IMR-90 (cell line): ENCODE measurements around the gene TWSG1. TPM values are rescaled to one million over a fixed set of nuclear protein-coding genes. Genes with fewer than 3 reads are reported as not detected.

ENCODE experiments used
- ATAC-seq: fragments of 200-7000 bp; cut with Tn5 transposase; 2 replicates; pipeline ENCODE4 v1.9.1; 2020; ENCODE audit warnings: low read depth, mild to moderate bottlenecking, moderate library complexity
- BruUV-seq: library from RNA; stranded (reverse); fragments of 400-500 nt; replicated peaks from 2 replicates; lab custom pipeline; 2021; lab: Mats Ljungman, UMichigan
- CTCF ChIA-PET: fragments of 300-600 bp; formaldehyde crosslinking; extraction: SDS; loops from one replicate; lab custom pipeline; 2021; ENCODE audit warnings: antibody characterized with exemption; lab: Yijun Ruan, JAX
- POLR2A ChIA-PET: fragments of 300-600 bp; sonication (Branson Sonifier 250); formaldehyde crosslinking; loops from one replicate; lab custom pipeline; 2022; ENCODE audit warnings: antibody characterized with exemption; ENCODE audit not compliant: unreplicated experiment; lab: Charles Lee
- DNase-seq: peaks from one replicate; pipeline ENCODE4 v3.0.0; 2013
- H2AFZ ChIP-seq: replicated peaks from 2 replicates; pipeline ENCODE3; 2013; ENCODE audit warnings: low read length, mild to moderate bottlenecking; ENCODE audit not compliant: poor library complexity
- H2AK5ac ChIP-seq: 2 replicates; pipeline ENCODE4 v1.6.1; 2013; ENCODE audit warnings: low read depth, low read length, inconsistent platforms
- H2AK9ac ChIP-seq: replicated peaks from 2 replicates; pipeline ENCODE3; 2013; ENCODE audit warnings: mild to moderate bottlenecking, low read depth, low read length, moderate library complexity; ENCODE audit not compliant: poor library complexity
- H2BK120ac ChIP-seq: 2 replicates; pipeline ENCODE4 v1.6.1; 2013; ENCODE audit warnings: low read depth, low read length, inconsistent platforms
- H2BK15ac ChIP-seq: 3 replicates; pipeline ENCODE4 v1.6.1; 2013; ENCODE audit warnings: low read depth, low read length, inconsistent platforms
- H2BK20ac ChIP-seq: 2 replicates; pipeline ENCODE4 v1.6.1; 2013; ENCODE audit warnings: low read depth, mild to moderate bottlenecking, inconsistent platforms, low read length, moderate library complexity
- H2BK5ac ChIP-seq: 2 replicates; pipeline ENCODE4 v1.6.1; 2013; ENCODE audit warnings: mild to moderate bottlenecking, low read depth, low read length, inconsistent platforms; ENCODE audit not compliant: poor library complexity, severe bottlenecking
- H3K14ac ChIP-seq: replicated peaks from 2 replicates; pipeline ENCODE4 v1.6.1; 2013; ENCODE audit warnings: low read depth, low read length, inconsistent platforms
- H3K18ac ChIP-seq: 2 replicates; pipeline ENCODE4 v1.6.1; 2013; ENCODE audit warnings: low read depth, low read length, control low read depth
- H3K23ac ChIP-seq: 2 replicates; pipeline ENCODE4 v1.6.1; 2013; ENCODE audit warnings: low read depth, low read length, inconsistent platforms
- H3K27ac ChIP-seq: 2 replicates; pipeline ENCODE4 v1.5.1; 2013; ENCODE audit warnings: mild to moderate bottlenecking, control low read depth, low read length; ENCODE audit not compliant: insufficient read depth
- H3K27me3 ChIP-seq: 2 replicates; pipeline ENCODE4 v1.6.1; 2013; ENCODE audit warnings: low read length; ENCODE audit not compliant: control insufficient read depth, insufficient read depth
- H3K36me3 ChIP-seq: 2 replicates; pipeline ENCODE4 v1.6.1; 2013; ENCODE audit warnings: low read length, mixed read lengths; ENCODE audit not compliant: control insufficient read depth, insufficient read depth
- H3K4ac ChIP-seq: 2 replicates; pipeline ENCODE4 v1.6.1; 2013; ENCODE audit warnings: low read depth, low read length, inconsistent platforms
- H3K4me1 ChIP-seq: 2 replicates; pipeline ENCODE4 v1.6.1; 2013; ENCODE audit warnings: low read length, mixed read lengths; ENCODE audit not compliant: control insufficient read depth, insufficient read depth
- H3K4me2 ChIP-seq: 2 replicates; pipeline ENCODE4 v1.6.1; 2013; ENCODE audit warnings: low read depth, mild to moderate bottlenecking, control low read depth, low read length, moderate library complexity
- H3K4me3 ChIP-seq: 2 replicates; pipeline ENCODE4 v1.5.1; 2013; ENCODE audit warnings: low read depth, mild to moderate bottlenecking, control low read depth, low read length, moderate library complexity; ENCODE audit not compliant: insufficient read depth
- H3K56ac ChIP-seq: 2 replicates; pipeline ENCODE4 v1.6.1; 2013; ENCODE audit warnings: low read length, inconsistent platforms; ENCODE audit not compliant: insufficient read depth; ENCODE audit errors: extremely low read depth
- H3K79me1 ChIP-seq, 2 experiments: 2 replicates each; pipeline ENCODE4 v1.6.1; 2013; ENCODE audit warnings: low read length in 2 of 2, inconsistent platforms in 1 of 2, low read depth in 1 of 2
- H3K9ac ChIP-seq: 2 replicates; pipeline ENCODE4 v1.6.1; 2013; ENCODE audit warnings: low read depth, low read length, control low read depth
- H3K9me1 ChIP-seq: 2 replicates; pipeline ENCODE4 v1.6.1; 2013; ENCODE audit warnings: low read length, inconsistent platforms; ENCODE audit not compliant: insufficient read depth
- H3K9me3 ChIP-seq: 2 replicates; pipeline ENCODE4 v1.6.1; 2013; ENCODE audit warnings: low read length; ENCODE audit not compliant: control insufficient read depth, insufficient read depth
- H4K20me1 ChIP-seq: 2 replicates; pipeline ENCODE4 v1.6.1; 2013; ENCODE audit warnings: low read length, inconsistent platforms; ENCODE audit not compliant: insufficient read depth
- H4K5ac ChIP-seq: 2 replicates; pipeline ENCODE4 v1.6.1; 2013; ENCODE audit warnings: mild to moderate bottlenecking, low read depth, low read length, control low read depth
- H4K8ac ChIP-seq, 2 experiments: 2 replicates each; pipeline ENCODE4 v1.6.1; 2013; ENCODE audit warnings: low read depth in 2 of 2, low read length in 2 of 2, control low read depth in 1 of 2, inconsistent platforms in 1 of 2
- H4K91ac ChIP-seq: 2 replicates; pipeline ENCODE4 v1.6.1; 2013; ENCODE audit warnings: low read depth, low read length, inconsistent platforms; ENCODE audit not compliant: insufficient read depth
- CHD1 ChIP-seq: IDR thresholded peaks from 2 replicates; pipeline ENCODE4 v1.6.1; 2012; ENCODE audit warnings: low read depth, low read length, improper control_type of control experiment
- ELK1 ChIP-seq: fragments of 150-350 bp; IDR thresholded peaks from 2 replicates; pipeline ENCODE4 v1.6.1; 2016; ENCODE audit warnings: low read depth, mild to moderate bottlenecking, low read length, moderate library complexity, borderline replicate concordance
- MAFK ChIP-seq: IDR thresholded peaks from 2 replicates; pipeline ENCODE4 v1.6.1; 2012; ENCODE audit warnings: low read depth, low read length, improper control_type of control experiment
- MXI1 ChIP-seq: IDR thresholded peaks from 2 replicates; pipeline ENCODE4 v1.6.1; 2012; ENCODE audit warnings: low read depth, mild to moderate bottlenecking, low read length, moderate library complexity, borderline replicate concordance
- POLR2A ChIP-seq: IDR thresholded peaks from 2 replicates; pipeline ENCODE4 v1.6.1; 2012; ENCODE audit warnings: mild to moderate bottlenecking, low read depth, low read length
- RCOR1 ChIP-seq: IDR thresholded peaks from 2 replicates; pipeline ENCODE4 v1.6.1; 2012; ENCODE audit warnings: mild to moderate bottlenecking, low read length, improper control_type of control experiment; ENCODE audit not compliant: insufficient replicate concordance
- SMC3 ChIP-seq: fragments of 150-350 bp; IDR thresholded peaks from 2 replicates; pipeline ENCODE4 v1.6.1; 2016; ENCODE audit warnings: low read depth, mild to moderate bottlenecking, antibody characterized with exemption, low read length, moderate library complexity
- WGBS, 2 experiments: methylation state at CpG; one replicate each; pipeline versions ENCODE4 v1.1.5 to v1.1.7; 2013; ENCODE audit warnings: missing lambda C conversion rate in 2 of 2; ENCODE audit not compliant: insufficient read length in 1 of 2; ENCODE audit errors: extremely low coverage in 2 of 2; 5-methylcytosine and 5-hydroxymethylcytosine counted together
- dilution Hi-C: fragments of 300-500 bp; cut with HindIII; formaldehyde crosslinking; loops from one replicate; pipeline ENCODE4 v1.14.3; 2018; ENCODE audit warnings: low sequenced_read_pairs; ENCODE audit not compliant: unreplicated experiment
- in situ Hi-C: fragments of 300-500 bp; cut with MboI; formaldehyde crosslinking; loops from 3 replicates; pipeline ENCODE4 v1.14.3; 2019; ENCODE audit warnings: low sequenced_read_pairs, inconsistent platforms, mixed read lengths
- intact Hi-C: fragments of 100-400 bp; cut with micrococcal nuclease; formaldehyde crosslinking; loops from 2 replicates; pipeline ENCODE4 v1.10.0; 2022
- polyA plus RNA-seq, 3 experiments: library from polyadenylated mRNA; depleted of rRNA; stranded (reverse); fragments of >200 nt; gene quantifications; 2 replicates each; pipeline ENCODE4 v1.2.3, GENCODE V29; 2012; ENCODE audit warnings: low replicate concordance in 1 of 3
- total RNA-seq: library from RNA; depleted of rRNA; stranded (reverse); fragments of >200 nt; gene quantifications from 2 replicates; pipeline ENCODE4 v1.2.3, GENCODE V29; 2012

The TWSG1 gene
- total and polyA plus RNA-seq, 2 of the 4 experiments (the other 2 are of a cell fraction), result 80.4 to 115 TPM

GRCh38 chr18:9417073-9417851, 82.7 kb downstream of the TWSG1 start:
- BruUV-seq, result no TSS peak
- Histone ChIP-seq H2AK5ac (0 out of 2 replicates have a peak overlapping the region, but pooled peaks have one; percentile 5), H2BK120ac (peak overlapping the region; percentile 79), H3K4me2 (peak overlapping the region; percentile 28), H3K36me3 (no peaks in the 10 kb centered on the region), H3K4me1 (peaks cover 11% of the 10 kb centered on the region), H4K20me1 (no peaks in the 10 kb centered on the region), H4K91ac (peak overlapping the region; percentile 77), H2AFZ (peak overlapping the region; percentile 87), H3K27me3 (no peaks in the 10 kb centered on the region), H3K18ac (peak overlapping the region; percentile 74), H3K9me3 (no peaks in the 10 kb centered on the region), H3K14ac (peak overlapping the region; percentile 35), H2BK15ac (peak overlapping the region; percentile 68; the same call in 1 of the 3 replicates), H3K9ac (0 out of 2 replicates have a peak overlapping the region, but pooled peaks have one; percentile 2), H3K27ac (peak overlapping the region; percentile 50; the same call in 1 of the 2 replicates), H4K5ac (peak overlapping the region; percentile 44), H4K8ac (peak overlapping the region; percentile 41 to 88), H2BK20ac (peak overlapping the region; percentile 70), H3K4me3 (no peak overlapping the region), H3K23ac (peak overlapping the region; percentile 70; the same call in 1 of the 2 replicates), H2BK5ac (peak overlapping the region; percentile 78), H3K9me1 (peaks cover 5% of the 10 kb centered on the region; the same call in 1 of the 2 replicates), H2AK9ac (peak overlapping the region; percentile 33), H3K4ac (peak overlapping the region; percentile 55), H3K56ac (peak overlapping the region; percentile 20; the same call in 1 of the 2 replicates), H3K79me1 (no peaks in the 10 kb centered on the region)
- ChIA-PET CTCF (interaction anchor here (0.6 to 0.7 kb wide), 2 partner anchors 79 to 83 kb away, joined by 3 to 4 read pairs; partner anchors contain the start of gene TWSG1), POLR2A (interaction anchor here (0.7 kb wide), 1 partner anchor 139 kb away, joined by 6 read pairs; no protein-coding TSS in a partner anchor)
- DNase-seq, result peak; percentile 56
- in situ Hi-C loops (no loop called here), intact Hi-C loops (no loop called here), dilution Hi-C loops (no loop called here)
- peak; percentile 86 for ATAC-seq
- 0% methylated on average over 1 of the region's 18 CpGs; no CpG with 5 or more reads in 1 of the 2 experiments for WGBS, 2 experiments
- TF ChIP-seq SMC3 (no peak), CHD1 (no peak), RCOR1 (no peak), POLR2A (no peak), MAFK (no peak), MXI1 (no peak), ELK1 (no peak)
